Activated CD8-positive, alpha-beta memory T cell treated with anti-CD3 and anti-CD28 coated beads, Interleukin-2, amount 50 U/mL, for 1 hour (primary cell): ENCODE data around the gene SGPP2.
"Not testable (repeated sequence)": the region's sequence is repeated elsewhere in the genome, so short reads cannot be mapped to it uniquely, and the experiment has no call there.

Experiments
- DNase-seq: peaks from one replicate; pipeline ENCODE4 v3.0.0-alpha.2; 2020; ENCODE audit errors: extremely low read depth

The SGPP2 gene

GRCh38 chr2:222424276-222424728 lies at the start of gene SGPP2:
Gene SGPP2, plus strand, starts transcription at chr2:222424543. Its CDS starts 60 bp downstream, at chr2:222424603.
- DNase-seq = no peak

- no peak for DNase-seq
These were observed 48.5 kb upstream of the SGPP2 start for GRCh38 chr2:222375798-222376197.

- DNase-seq = no peak
These were observed 43.9 kb upstream of the SGPP2 start for GRCh38 chr2:222380456-222380855.

GRCh38 chr2:222381566-222381965 lies 42.8 kb upstream of the SGPP2 start:
- DNase-seq = no peak

GRCh38 chr2:222383255-222383654 lies 41.1 kb upstream of the SGPP2 start:
- DNase-seq = no peak

- no peak for DNase-seq
These were observed 32.5 kb upstream of the SGPP2 start for GRCh38 chr2:222391743-222392285.

GRCh38 chr2:222393733-222394267 lies 30.5 kb upstream of the SGPP2 start:
- DNase-seq = no peak

GRCh38 chr2:222398446-222398885 lies 25.9 kb upstream of the SGPP2 start:
- no peak for DNase-seq

GRCh38 chr2:222399038-222399783 lies 25.1 kb upstream of the SGPP2 start:
- no peak for DNase-seq

GRCh38 chr2:222404151-222404905 lies 20.0 kb upstream of the SGPP2 start:
- DNase-seq = no peak

GRCh38 chr2:222408684-222409083 lies 15.7 kb upstream of the SGPP2 start:
- DNase-seq = no peak

- DNase-seq = no peak
These were observed 13.8 kb upstream of the SGPP2 start for GRCh38 chr2:222410534-222410933.

- DNase-seq = not testable (repeated sequence)
These were observed 12.0 kb upstream of the SGPP2 start for GRCh38 chr2:222412334-222412733.

GRCh38 chr2:222413295-222413911 lies 10.9 kb upstream of the SGPP2 start:
- no peak for DNase-seq

- DNase-seq = no peak
These were observed 5.6 kb upstream of the SGPP2 start for GRCh38 chr2:222418739-222419138.

- DNase-seq = no peak
These were observed 3.8 kb upstream of the SGPP2 start for GRCh38 chr2:222420508-222420907.

- no peak for DNase-seq
These were observed 2.7 kb upstream of the SGPP2 start for GRCh38 chr2:222421626-222422025.

GRCh38 chr2:222423186-222423585 lies 1.2 kb upstream of the SGPP2 start:
- DNase-seq = no peak

GRCh38 chr2:222423632-222424275 lies 589 bp upstream of the SGPP2 start:
- DNase-seq = no peak

- DNase-seq = no peak
These were observed 657 bp downstream of the SGPP2 start for GRCh38 chr2:222424729-222425671.
